GM12892 (cell line): ENCODE data around the gene F8.
"Not testable (repeated sequence)": the region's sequence is repeated elsewhere in the genome, so short reads cannot be mapped to it uniquely, and the experiment has no call there.

ENCODE experiments used
- DNase-seq: peaks from one replicate; pipeline ENCODE4 v3.0.0; 2011; ENCODE audit not compliant: insufficient read length
- FAIRE-seq: peaks from 2 replicates; lab custom pipeline; 2011; peaks lifted over from hg19 to GRCh38; lab: Jason Lieb, UNC
- POLR2A ChIP-seq: IDR thresholded peaks from 2 replicates; pipeline ENCODE4 v1.6.1; 2011; ENCODE audit warnings: low read depth, low read length, control low read depth
- POLR2AphosphoS5 ChIP-seq: IDR thresholded peaks from 2 replicates; pipeline ENCODE4 v1.6.1; 2011; ENCODE audit warnings: low read depth, low read length, control low read depth
- TAF1 ChIP-seq: IDR thresholded peaks from 2 replicates; pipeline ENCODE4 v1.6.1; 2011; ENCODE audit warnings: low read depth, mild to moderate bottlenecking, control low read depth, low read length, borderline replicate concordance

The F8 gene

DNA sequence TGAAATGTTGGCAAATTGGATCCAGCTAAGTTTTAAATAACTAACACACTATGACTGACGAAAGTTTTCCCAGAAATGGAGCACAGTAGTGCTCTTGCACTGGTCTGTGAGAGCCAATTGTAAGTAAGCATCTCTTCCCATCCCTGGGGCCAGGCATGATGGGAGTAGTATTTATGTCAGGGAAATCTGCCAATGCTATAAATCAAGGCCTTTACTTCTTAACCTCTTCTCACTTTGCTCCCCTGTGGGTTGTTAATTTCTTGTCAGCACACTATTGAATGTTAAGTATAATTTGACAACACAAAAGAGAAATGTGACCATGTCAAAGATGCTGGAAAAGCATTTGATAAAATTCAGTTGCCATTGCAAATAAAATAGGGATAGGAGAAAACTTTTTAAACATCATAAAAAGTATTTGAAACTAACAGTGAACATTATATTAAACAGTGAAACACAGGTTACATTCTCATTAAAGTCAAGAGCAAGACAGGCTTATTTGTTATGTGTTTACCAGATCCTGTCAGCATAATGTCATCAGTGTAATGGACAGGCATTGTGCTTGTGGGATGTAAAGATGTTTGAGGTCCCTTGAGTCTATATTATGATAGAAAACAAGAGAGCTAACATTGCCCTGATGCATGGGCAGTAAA lies 131.4 kb downstream of the F8 start:
- FAIRE-seq (no peak), DNase-seq (no peak)
- TF ChIP-seq POLR2A (no peak), TAF1 (no peak), POLR2AphosphoS5 (no peak)

DNA sequence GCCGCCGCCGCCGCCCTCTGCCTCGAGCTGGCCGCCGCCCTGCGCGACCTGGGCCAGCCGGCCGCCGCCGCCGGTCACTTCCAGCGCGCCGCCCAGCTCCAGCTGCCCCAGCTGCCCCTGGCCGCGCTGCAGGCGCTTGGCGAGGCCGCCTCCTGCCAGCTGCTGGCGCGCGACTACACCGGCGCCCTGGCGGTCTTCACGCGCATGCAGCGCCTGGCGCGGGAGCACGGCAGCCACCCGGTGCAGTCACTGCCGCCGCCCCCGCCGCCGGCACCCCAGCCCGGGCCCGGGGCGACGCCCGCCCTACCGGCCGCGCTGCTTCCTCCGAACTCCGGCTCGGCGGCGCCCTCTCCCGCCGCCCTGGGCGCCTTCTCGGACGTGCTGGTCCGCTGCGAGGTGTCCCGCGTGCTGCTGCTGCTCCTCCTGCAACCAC lies 135.7 kb downstream of the F8 start:
- DNase-seq, FAIRE-seq: not testable (repeated sequence)

DNA sequence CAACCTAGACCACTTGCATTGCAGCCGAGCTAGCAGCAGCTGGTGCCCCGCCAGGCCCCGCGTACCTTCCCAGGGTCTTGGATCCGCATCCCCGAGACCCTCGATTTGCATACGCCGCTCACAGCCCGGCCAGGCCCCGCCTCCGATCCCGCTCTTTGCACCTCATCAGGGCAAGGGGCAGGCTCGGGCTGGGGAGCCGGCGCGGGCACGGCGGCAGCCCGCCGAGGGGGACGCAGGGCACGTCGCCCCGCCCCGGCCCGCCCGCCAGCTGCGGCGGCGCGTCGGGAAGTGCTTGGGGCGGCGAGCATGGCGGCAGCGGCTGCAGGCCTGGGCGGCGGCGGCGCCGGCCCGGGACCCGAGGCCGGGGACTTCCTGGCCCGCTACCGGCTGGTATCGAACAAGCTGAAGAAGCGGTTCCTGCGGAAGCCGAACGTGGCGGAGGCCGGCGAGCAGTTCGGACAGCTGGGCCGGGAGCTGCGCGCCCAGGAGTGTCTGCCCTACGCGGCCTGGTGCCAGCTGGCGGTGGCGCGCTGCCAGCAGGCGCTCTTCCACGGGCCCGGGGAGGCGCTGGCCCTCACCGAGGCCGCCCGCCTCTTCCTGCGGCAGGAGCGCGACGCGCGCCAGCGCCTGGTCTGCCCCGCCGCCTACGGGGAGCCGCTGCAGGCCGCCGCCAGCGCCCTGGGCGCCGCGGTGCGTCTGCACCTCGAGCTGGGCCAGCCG lies 136.3 kb downstream of the F8 start, which contains the start of gene F8A1:
Gene F8A1 (plus strand): TSS at position 287 of the 720 bp plus-strand sequence. CDS start 20 bp downstream, at position 307.
- FAIRE-seq, DNase-seq: not testable (repeated sequence)

DNA sequence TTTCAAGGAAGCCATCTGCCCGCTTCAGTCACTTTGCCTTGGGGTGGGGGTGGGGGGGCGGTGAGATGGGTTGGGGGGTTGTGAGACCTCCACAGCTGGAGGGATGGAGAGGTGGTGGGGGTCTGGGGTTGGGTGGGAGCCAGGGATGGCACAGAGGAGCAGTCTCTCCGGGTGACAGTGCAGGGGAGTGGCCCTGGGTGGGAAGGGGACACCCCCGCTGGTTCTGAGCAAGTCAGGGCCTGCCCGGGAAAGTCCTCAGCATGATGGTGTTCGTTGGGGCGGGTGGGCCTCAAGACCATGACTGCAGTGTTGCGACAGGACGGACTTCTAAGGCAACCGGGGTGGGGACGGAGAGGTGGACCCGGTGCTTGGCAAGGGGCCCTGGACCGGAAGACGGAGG lies 137.0 kb downstream of the F8 start:
- not testable (repeated sequence) for FAIRE-seq, DNase-seq

DNA sequence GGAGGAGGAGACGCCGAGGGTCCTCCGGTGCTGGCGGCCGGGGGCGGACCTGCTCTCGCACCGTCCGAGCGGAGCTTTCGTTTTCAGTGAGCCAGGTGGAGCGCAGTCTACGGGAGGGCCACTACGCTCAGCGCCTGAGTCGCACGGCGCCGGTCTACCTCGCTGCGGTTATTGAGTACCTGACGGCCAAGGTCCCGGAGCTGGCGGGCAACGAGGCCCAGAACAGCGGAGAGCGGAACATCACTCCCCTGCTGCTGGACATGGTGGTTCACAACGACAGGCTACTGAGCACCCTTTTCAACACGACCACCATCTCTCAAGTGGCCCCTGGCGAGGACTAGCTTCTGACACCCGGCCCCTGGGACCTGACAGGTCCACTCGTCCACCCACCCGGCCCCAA lies 137.5 kb downstream of the F8 start:
- not testable (repeated sequence) for FAIRE-seq, DNase-seq

DNA sequence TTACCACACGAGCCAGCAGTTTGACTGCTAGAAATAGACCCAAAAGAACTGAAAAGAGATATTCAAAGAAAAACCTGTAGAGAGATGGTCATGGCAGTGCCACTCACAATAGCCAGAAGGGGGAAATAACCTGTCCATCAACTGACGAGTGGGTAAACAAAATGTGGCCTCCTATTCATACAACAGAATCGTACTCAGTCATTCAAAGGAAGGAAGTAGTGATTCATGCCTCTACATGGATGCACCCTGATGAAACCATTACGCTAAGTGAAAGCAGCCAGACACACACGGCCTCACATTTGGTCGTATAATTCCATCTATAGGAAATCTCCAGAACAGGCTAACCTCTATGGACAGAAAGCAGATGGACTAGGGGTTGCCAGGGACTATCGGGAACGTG lies 138.5 kb downstream of the F8 start:
- not testable (repeated sequence) for FAIRE-seq, DNase-seq

DNA sequence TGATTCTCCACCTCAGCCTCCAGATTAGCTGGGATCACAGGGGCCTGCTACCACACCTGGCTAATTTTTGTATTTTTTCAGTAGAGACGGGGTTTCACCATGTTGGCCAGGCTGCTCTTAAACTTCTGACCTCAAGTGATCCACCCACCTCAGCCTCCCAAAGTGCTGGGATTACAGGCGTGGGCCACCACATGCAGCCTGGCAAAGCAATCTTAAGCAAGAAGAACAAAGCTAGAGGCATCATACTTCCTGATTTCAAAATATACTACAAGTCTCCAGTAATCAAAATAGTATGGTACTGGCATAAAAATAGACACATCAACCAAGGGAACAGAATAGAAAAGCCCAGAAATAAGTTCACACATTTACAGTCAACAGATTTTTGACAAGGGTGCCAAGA lies 149.2 kb downstream of the F8 start:
- FAIRE-seq (no peak), DNase-seq (no peak)
- TF ChIP-seq TAF1 (no peak), POLR2AphosphoS5 (no peak), POLR2A (no peak)

DNA sequence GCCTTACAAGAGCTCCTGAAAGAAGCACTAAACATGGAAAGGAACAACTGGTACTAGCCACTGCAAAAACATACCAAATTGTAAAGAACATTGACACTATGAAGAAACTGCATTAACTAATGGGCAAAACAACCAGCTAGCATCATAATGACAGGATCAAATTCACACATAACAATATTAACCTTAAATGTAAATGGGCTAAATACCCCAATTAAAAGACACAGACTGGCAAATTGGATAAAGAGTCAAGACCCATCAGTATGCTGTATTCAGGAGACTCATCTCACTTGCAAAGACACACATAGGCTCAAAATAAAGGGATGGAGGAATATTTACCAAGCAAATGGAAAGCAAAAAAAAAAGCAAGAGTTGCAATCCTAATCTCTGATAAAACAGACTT lies 154.0 kb downstream of the F8 start:
- not testable (repeated sequence) for DNase-seq, FAIRE-seq

DNA sequence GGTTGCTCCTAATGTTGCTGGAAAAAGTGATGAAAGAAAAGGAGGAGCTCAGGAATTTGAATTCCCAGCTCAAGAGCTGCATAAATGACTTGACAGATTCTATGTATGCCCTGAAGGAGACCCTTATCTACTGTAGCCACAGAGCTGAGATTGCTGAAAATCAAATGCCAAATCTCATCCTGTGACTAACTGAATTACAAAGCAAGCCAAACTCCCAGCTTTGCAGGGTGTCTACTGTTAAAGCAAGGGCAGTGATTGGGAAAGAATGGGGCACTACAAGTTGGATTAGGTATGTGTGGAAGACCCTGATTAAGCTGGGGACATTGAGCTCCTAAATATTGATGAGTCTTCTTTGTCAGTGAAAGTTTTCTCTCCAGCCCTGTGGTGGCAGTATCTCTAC lies 167.3 kb downstream of the F8 start:
- no peak for FAIRE-seq
- no peak for DNase-seq
- TF ChIP-seq POLR2A = no peak
- no peak for TF ChIP-seq POLR2AphosphoS5
- no peak for TF ChIP-seq TAF1

DNA sequence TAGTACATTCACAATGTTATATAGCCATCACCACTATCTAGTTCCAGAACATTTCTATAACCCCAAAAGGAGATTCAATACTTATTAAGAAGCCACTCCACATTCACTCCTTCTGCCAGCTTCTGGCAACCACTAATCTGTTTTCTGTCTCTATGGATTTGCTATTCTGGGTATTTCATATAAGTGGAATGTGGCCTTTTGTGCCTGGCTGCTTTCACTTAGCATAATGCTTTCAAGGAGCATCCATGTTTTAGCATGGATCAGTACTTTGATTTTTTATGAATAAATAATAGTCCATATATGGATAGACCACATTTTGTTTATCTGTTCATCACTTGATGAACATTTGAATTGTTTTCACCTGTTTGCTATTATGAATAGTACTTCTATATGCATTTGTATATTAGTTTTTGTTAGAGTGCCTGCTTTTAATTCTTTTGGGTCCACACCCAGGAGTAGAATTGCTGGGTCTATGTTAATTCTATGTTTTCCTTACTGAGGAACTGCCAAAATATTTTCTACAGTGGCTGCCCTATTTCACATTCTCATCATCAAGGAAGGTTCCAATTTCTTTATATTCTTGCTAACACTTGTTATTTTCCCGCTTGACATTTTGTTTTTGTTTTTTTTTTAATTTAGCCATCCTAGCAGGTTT lies 171.4 kb downstream of the F8 start:
- FAIRE-seq = no peak

DNA sequence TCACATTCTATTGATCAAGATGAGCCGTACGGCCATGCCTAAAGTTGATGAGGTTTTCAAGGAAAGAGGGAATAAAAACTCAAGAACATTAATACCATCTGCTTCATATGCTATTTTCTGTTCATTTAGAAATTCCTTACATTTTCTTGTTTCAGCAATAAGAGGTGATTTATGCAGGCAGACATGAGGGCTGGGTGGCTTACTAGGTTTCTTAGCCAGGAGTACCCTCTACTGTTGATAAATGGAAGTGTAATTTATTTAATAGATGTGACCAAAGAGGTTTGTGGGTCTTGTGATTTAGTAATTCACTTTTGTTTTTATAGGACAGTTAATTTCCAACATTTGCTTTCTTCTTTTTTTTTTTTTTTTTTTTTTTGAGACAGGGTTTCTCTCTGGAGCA lies 181.7 kb downstream of the F8 start:
- FAIRE-seq (peak; percentile 56), DNase-seq (no peak)
- TF ChIP-seq POLR2A = no peak
- no peak for TF ChIP-seq TAF1
- no peak for TF ChIP-seq POLR2AphosphoS5

More for the DNA sequence above, 171.4 kb downstream of the F8 start:
- no peak for DNase-seq
- TF ChIP-seq POLR2AphosphoS5 (no peak), POLR2A (no peak), TAF1 (no peak)

DNA sequence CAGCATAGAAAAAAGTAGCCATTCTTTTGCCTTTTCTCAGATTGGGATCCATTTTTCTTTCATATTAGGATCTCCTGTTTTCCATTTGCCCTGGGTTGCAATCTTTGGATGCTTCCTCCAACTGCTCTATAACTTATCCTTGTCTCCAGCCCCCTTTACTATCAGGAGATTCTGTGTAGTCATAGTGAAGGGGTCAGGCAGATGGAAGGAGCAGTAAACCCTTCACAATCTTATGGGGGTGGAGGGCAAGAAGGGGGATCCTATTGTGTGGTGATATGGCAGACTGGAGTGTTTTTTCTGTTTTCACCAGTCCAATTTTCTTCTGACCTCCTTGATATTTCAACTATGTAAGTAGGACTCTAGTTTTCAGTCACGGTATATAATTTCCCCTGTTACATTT lies 186.4 kb downstream of the F8 start:
- TF ChIP-seq TAF1 = no peak
- FAIRE-seq = no peak
- no peak for DNase-seq

DNA sequence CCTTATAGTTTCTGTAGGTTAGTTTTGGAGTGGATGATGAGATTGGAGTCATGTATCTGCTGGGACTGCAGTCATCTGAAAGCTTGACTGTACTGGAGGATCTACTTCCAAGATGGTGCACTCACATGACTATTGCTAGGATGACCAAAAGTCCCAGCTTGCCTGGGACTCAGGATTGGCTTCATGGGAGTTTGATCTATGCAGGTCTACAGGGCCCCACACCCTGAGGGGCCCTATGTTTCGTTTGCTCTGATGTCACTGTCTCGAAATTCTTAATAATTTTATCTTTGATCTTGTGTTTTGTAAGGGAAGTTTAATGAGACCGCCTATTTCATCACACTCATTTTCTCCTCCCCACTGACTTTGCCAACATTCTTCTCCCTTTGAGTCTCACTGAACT lies 188.0 kb downstream of the F8 start, which contains the start of gene SMIM9:
Gene SMIM9 (minus strand): TSS at position 101 of the 400 bp plus-strand sequence. CDS start 3,806 bp downstream, outside the sequence.
- FAIRE-seq (no peak), DNase-seq (no peak)
- no peak for TF ChIP-seq TAF1
- no peak for TF ChIP-seq POLR2AphosphoS5
- no peak for TF ChIP-seq POLR2A
